ENCODE results near the gene PPM1H.

PPM1H gene

GRCh38 chr12:62701492-62701891, 233.5 kb downstream of the PPM1H start:
- TF ChIP-seq EGR1 (IDR thresholded peaks at IDR 0.05) (no peak), USF1 (IDR thresholded peaks at IDR 0.05) (no peak), TEAD4 (IDR thresholded peaks at IDR 0.05) (no peak), NFIC (IDR thresholded peaks at IDR 0.05) (no peak), EP300 (IDR thresholded peaks at IDR 0.05; ENCODE audit: borderline replicate concordance) (no peak), CEBPB (IDR thresholded peaks at IDR 0.05) (no peak), TAF1 (IDR thresholded peaks at IDR 0.05; ENCODE audit: low read depth) (no peak), FOXM1 (IDR thresholded peaks at IDR 0.05; ENCODE audit: borderline replicate concordance, low read depth) (no peak), YY1 (IDR thresholded peaks at IDR 0.05; ENCODE audit: low read depth) (no peak), MAX (IDR thresholded peaks at IDR 0.05) (no peak), ZBTB7A (IDR thresholded peaks at IDR 0.05; ENCODE audit: low read depth) (no peak), TCF12 (IDR thresholded peaks at IDR 0.05; ENCODE audit: low read depth) (no peak), CREB1 (IDR thresholded peaks at IDR 0.05; ENCODE audit: low read depth) (no peak), RAD21 (IDR thresholded peaks at IDR 0.05; ENCODE audit: low read depth) (no peak), REST (IDR thresholded peaks at IDR 0.05; ENCODE audit: low read depth) (no peak)

- TF ChIP-seq TAF1 (IDR thresholded peaks at IDR 0.05; ENCODE audit: low read depth) (no peak), ZBTB7A (IDR thresholded peaks at IDR 0.05; ENCODE audit: low read depth) (no peak), USF1 (IDR thresholded peaks at IDR 0.05) (no peak), NFIC (IDR thresholded peaks at IDR 0.05) (no peak), TCF12 (IDR thresholded peaks at IDR 0.05; ENCODE audit: low read depth) (no peak), RAD21 (IDR thresholded peaks at IDR 0.05; ENCODE audit: low read depth) (no peak), CREB1 (IDR thresholded peaks at IDR 0.05; ENCODE audit: low read depth) (no peak), FOXM1 (IDR thresholded peaks at IDR 0.05; ENCODE audit: borderline replicate concordance, low read depth) (no peak), MAX (IDR thresholded peaks at IDR 0.05) (no peak), REST (IDR thresholded peaks at IDR 0.05; ENCODE audit: low read depth) (no peak), CEBPB (IDR thresholded peaks at IDR 0.05) (no peak), TEAD4 (IDR thresholded peaks at IDR 0.05) (no peak), EGR1 (IDR thresholded peaks at IDR 0.05) (no peak), EP300 (IDR thresholded peaks at IDR 0.05; ENCODE audit: borderline replicate concordance) (no peak), YY1 (IDR thresholded peaks at IDR 0.05; ENCODE audit: low read depth) (no peak)
Measured at GRCh38 chr12:62700091-62700880, 234.7 kb downstream of the PPM1H start.

- TF ChIP-seq EP300 (IDR thresholded peaks at IDR 0.05; ENCODE audit: borderline replicate concordance) (no peak), TAF1 (IDR thresholded peaks at IDR 0.05; ENCODE audit: low read depth) (no peak), RAD21 (IDR thresholded peaks at IDR 0.05; ENCODE audit: low read depth) (no peak), CEBPB (IDR thresholded peaks at IDR 0.05) (no peak), TEAD4 (IDR thresholded peaks at IDR 0.05) (no peak), EGR1 (IDR thresholded peaks at IDR 0.05) (no peak), FOXM1 (IDR thresholded peaks at IDR 0.05; ENCODE audit: borderline replicate concordance, low read depth) (no peak), MAX (IDR thresholded peaks at IDR 0.05) (no peak), CREB1 (IDR thresholded peaks at IDR 0.05; ENCODE audit: low read depth) (no peak), USF1 (IDR thresholded peaks at IDR 0.05) (no peak), YY1 (IDR thresholded peaks at IDR 0.05; ENCODE audit: low read depth) (no peak), TCF12 (IDR thresholded peaks at IDR 0.05; ENCODE audit: low read depth) (no peak), NFIC (IDR thresholded peaks at IDR 0.05) (no peak)
Measured at GRCh38 chr12:62698701-62699101, 236.2 kb downstream of the PPM1H start.

- TF ChIP-seq EP300 (IDR thresholded peaks at IDR 0.05; ENCODE audit: borderline replicate concordance) (no peak), RAD21 (IDR thresholded peaks at IDR 0.05; ENCODE audit: low read depth) (no peak), NFIC (IDR thresholded peaks at IDR 0.05) (no peak), USF1 (IDR thresholded peaks at IDR 0.05) (no peak)
Measured at GRCh38 chr12:62697893-62698292, 237.1 kb downstream of the PPM1H start.

Data from Ishikawa (cell line).